Colonic mucosa (tissue), 4 donors: ENCODE measurements around the gene CNDP1. TPM values are rescaled to one million over a fixed set of nuclear protein-coding genes. Genes with fewer than 3 reads are reported as not detected.

ENCODE experiments used
- DNase-seq: peaks from one replicate; pipeline ENCODE4 v3.0.0-alpha.2; 2020
- H3K27ac ChIP-seq: fragments of 200-600 bp; one replicate; pipeline ENCODE4 v1.8.0; 2021
- H3K27me3 ChIP-seq: fragments of 200-600 bp; one replicate; pipeline ENCODE4 v1.8.0; 2021
- H3K36me3 ChIP-seq: fragments of 200-600 bp; one replicate; pipeline ENCODE4 v1.8.0; 2021
- H3K4me1 ChIP-seq: fragments of 200-600 bp; one replicate; pipeline ENCODE4 v1.8.0; 2021; ENCODE audit warnings: mild to moderate bottlenecking
- H3K4me3 ChIP-seq: fragments of 200-600 bp; one replicate; pipeline ENCODE4 v1.8.0; 2021
- H3K9ac ChIP-seq, 2 donors: one replicate each; pipeline ENCODE4 v1.7.0; 2013; ENCODE audit warnings: control low read depth in 2 of 2, low read depth in 2 of 2, low read length in 2 of 2
- H3K9me3 ChIP-seq: fragments of 200-600 bp; one replicate; pipeline ENCODE4 v1.8.0; 2021
- intact Hi-C: fragments of 100-400 bp; cut with DNase I; formaldehyde crosslinking; loops from one replicate; pipeline ENCODE4 v1.14.1; 2022
- total RNA-seq, 2 donors: library from RNA; stranded (reverse); fragmentation: NEBNext Ultra II Directional in 1 of 2; extraction: Animal tissue kit (Norgen Biotek cat#: 25700) in 1 of 2; gene quantifications; one replicate each; pipeline ENCODE4 v1.2.1, GENCODE V29; 2021
- TF ChIP-seq, protein P1 (sequence below): fragments of 200-600 bp; IDR thresholded peaks from one replicate; pipeline ENCODE4 v1.8.0; 2022; ENCODE audit warnings: antibody characterized with exemption, mild to moderate bottlenecking
- donor health status: healthy.
- donor health status: DM: no; HTN: no; CAD: no.
- donor health status: DM: no; HTN: no; CAD: no.

The CNDP1 gene
- total RNA-seq, 2 donors from 2014 or later, result 0.10 TPM; not detected in 1

DNA sequence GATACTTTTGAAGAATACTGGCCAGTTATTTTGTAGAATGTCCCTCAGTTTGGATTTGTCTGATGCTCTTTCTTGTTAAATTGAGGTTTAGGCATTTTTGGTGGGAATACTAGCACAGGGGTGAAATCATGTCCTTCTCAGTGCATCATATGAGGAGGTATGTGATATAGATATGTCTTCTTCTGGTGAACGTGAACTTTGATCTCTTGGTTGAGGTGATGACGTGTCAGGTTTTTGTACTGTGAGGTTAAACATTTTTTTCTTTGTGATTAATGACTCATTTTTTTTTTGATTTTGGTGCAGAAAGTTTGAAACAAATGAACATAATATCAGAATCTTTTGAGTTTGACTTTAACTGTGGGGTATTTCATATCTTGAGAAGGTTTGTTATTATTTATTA is 74.4 kb downstream of the CNDP1 start:
- Histone ChIP-seq H3K9ac (no peak overlapping the region), H3K9me3 (no peaks in the 10 kb centered on the region), H3K4me3 (no peak overlapping the region), H3K27ac (no peak overlapping the region), H3K36me3 (no peaks in the 10 kb centered on the region), H3K4me1 (no peaks in the 10 kb centered on the region), H3K27me3 (no peaks in the 10 kb centered on the region)
- intact Hi-C loops, result no loop called here
- TF ChIP-seq, protein P1, sequence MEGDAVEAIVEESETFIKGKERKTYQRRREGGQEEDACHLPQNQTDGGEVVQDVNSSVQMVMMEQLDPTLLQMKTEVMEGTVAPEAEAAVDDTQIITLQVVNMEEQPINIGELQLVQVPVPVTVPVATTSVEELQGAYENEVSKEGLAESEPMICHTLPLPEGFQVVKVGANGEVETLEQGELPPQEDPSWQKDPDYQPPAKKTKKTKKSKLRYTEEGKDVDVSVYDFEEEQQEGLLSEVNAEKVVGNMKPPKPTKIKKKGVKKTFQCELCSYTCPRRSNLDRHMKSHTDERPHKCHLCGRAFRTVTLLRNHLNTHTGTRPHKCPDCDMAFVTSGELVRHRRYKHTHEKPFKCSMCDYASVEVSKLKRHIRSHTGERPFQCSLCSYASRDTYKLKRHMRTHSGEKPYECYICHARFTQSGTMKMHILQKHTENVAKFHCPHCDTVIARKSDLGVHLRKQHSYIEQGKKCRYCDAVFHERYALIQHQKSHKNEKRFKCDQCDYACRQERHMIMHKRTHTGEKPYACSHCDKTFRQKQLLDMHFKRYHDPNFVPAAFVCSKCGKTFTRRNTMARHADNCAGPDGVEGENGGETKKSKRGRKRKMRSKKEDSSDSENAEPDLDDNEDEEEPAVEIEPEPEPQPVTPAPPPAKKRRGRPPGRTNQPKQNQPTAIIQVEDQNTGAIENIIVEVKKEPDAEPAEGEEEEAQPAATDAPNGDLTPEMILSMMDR, result no peak
- DNase-seq, result no peak

DNA sequence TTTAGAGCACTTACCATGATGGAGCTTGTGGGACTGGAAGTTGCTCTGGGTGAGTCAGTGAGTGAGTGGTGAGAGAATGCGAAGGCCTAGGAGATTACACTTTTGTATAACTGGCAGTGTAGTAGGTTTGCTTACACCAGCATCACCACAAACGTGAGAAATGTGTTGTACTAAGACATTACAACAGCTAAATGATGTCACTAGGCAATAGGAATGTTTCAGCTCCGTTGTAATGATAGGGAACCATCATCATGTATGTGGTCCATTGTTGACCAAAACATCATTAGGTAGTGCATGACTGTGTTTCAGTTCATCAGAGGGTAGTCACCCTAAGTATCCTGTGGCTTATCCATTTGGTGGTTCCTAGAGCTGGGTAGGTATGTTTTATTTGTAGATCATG is 75.2 kb downstream of the CNDP1 start:
- no peaks in the 10 kb centered on the region for H3K9me3 ChIP-seq
- H3K36me3 ChIP-seq, result no peaks in the 10 kb centered on the region
- H3K4me1 ChIP-seq, result no peaks in the 10 kb centered on the region
- H3K27me3 ChIP-seq, result no peaks in the 10 kb centered on the region
- no peak overlapping the region for H3K27ac ChIP-seq
- no peak overlapping the region for H3K9ac ChIP-seq
- DNase-seq, result no peak
- no peak overlapping the region for H3K4me3 ChIP-seq
- intact Hi-C loops, result no loop called here
- TF ChIP-seq, protein P1, result no peak

DNA sequence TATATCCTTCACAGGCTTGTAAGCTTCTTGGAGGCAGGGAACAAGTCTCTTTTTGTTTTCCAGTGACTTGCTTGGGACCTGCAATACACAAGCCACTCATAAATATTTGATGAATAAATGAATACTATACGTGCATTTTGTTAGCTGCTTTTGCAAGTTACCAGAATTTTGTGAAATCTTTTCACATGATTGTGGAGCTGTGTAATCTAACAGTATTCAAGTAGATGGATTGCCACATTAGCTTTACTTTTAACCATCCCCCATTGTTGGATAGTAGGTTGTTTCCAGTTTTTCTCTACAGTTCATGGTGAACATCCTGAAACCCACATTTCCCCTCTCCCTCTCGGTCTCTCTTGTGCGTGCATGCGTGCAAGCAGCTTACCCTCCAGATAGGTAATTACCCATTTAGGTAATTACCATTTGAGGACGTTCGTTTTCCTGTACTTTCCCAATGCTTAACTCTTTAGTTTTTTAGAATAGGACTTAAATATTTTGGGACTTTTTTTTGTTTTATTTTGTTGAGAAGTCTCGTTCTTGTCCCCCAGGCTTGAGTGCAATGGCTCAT is 75.8 kb downstream of the CNDP1 start:
- Histone ChIP-seq H3K9me3 (no peaks in the 10 kb centered on the region), H3K36me3 (no peaks in the 10 kb centered on the region), H3K27ac (no peak overlapping the region), H3K27me3 (no peaks in the 10 kb centered on the region), H3K4me3 (no peak overlapping the region), H3K9ac (no peak overlapping the region), H3K4me1 (no peaks in the 10 kb centered on the region)
- intact Hi-C loops, result no loop called here
- DNase-seq, result no peak
- TF ChIP-seq, protein P1, result no peak

DNA sequence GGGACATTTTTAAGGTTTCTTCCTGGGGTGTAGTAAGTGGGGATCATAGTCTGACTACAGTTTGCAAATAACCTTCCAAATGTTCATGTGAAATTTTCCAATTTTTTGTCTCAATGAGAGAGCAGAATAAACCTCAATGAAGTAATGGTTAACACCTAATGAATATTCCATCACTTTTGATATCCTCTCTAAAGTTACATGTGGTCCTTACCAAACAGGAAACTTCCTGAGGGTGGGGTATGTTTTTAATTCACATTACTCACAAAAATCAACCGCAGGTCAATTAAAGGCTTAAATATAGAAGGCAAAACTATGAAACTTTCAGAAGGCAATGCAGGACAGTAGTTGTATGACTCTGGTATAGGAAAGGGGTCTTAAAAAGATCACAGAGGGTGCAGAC is 76.6 kb downstream of the CNDP1 start:
- intact Hi-C loops, result no loop called here
- Histone ChIP-seq H3K4me3 (no peak overlapping the region), H3K36me3 (no peaks in the 10 kb centered on the region), H3K4me1 (no peaks in the 10 kb centered on the region), H3K27ac (no peak overlapping the region), H3K9me3 (no peaks in the 10 kb centered on the region), H3K27me3 (no peaks in the 10 kb centered on the region), H3K9ac (no peak overlapping the region)
- TF ChIP-seq, protein P1, result no peak
- DNase-seq, result no peak

DNA sequence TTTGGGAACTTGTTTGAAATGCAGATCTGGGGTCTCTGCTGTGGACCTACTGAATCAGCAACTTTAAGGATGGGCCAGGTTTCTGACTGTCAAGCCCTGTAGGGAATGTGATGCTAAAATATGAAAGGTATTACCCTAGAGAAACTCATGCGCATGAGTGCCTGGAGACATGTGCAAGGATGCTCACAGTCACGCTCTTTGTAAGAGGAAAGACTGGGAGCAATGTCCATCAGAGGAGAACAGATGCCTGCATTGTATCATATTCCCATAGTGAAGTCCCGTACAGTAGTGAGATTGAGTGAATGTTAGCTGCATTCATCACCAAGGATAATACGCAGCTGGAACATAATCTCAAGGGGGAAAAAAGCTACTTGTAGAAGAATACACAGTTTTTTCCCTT is 77.5 kb downstream of the CNDP1 start:
- Histone ChIP-seq H3K4me1 (no peaks in the 10 kb centered on the region), H3K4me3 (no peak overlapping the region), H3K27me3 (no peaks in the 10 kb centered on the region), H3K9me3 (no peaks in the 10 kb centered on the region), H3K9ac (no peak overlapping the region), H3K36me3 (no peaks in the 10 kb centered on the region), H3K27ac (no peak overlapping the region)
- no peak for DNase-seq
- intact Hi-C loops, result no loop called here
- TF ChIP-seq, protein P1, result no peak
